ENCODE results near the gene XRCC3.
"Not testable (repeated sequence)": the region's sequence is repeated elsewhere in the genome, so short reads cannot be mapped to it uniquely, and the experiment has no call there.

XRCC3 gene

GRCh38 chr14:103667671-103668070 lies 47.6 kb downstream of the XRCC3 start:
- DNase-seq (ENCODE audit: low read depth) = no peak

GRCh38 chr14:103663506-103663905 lies 51.7 kb downstream of the XRCC3 start:
- no peak for DNase-seq (ENCODE audit: low read depth)

GRCh38 chr14:103662591-103662990 lies 52.7 kb downstream of the XRCC3 start:
- DNase-seq (ENCODE audit: low read depth) = no peak

GRCh38 chr14:103662029-103662428 lies 53.2 kb downstream of the XRCC3 start:
- no peak for DNase-seq (ENCODE audit: low read depth)

- DNase-seq (ENCODE audit: low read depth) = no peak
Observed at GRCh38 chr14:103659631-103660030, 55.6 kb downstream of the XRCC3 start.

- no peak for DNase-seq (ENCODE audit: low read depth)
Observed at GRCh38 chr14:103657471-103657870, 57.8 kb downstream of the XRCC3 start.

GRCh38 chr14:103656756-103657133 lies 58.5 kb downstream of the XRCC3 start:
- no peak for DNase-seq (ENCODE audit: low read depth)

GRCh38 chr14:103656031-103656755 lies 59.1 kb downstream of the XRCC3 start:
- DNase-seq (ENCODE audit: low read depth) = no peak

- no peak for DNase-seq (ENCODE audit: low read depth)
Observed at GRCh38 chr14:103654619-103655018, 60.6 kb downstream of the XRCC3 start.

- no peak for DNase-seq (ENCODE audit: low read depth)
Observed at GRCh38 chr14:103653805-103654204, 61.4 kb downstream of the XRCC3 start.

GRCh38 chr14:103653336-103653735 lies 61.9 kb downstream of the XRCC3 start:
- not testable (repeated sequence) for DNase-seq (ENCODE audit: low read depth)

- no peak for DNase-seq (ENCODE audit: low read depth)
Observed at GRCh38 chr14:103652806-103653205, 62.4 kb downstream of the XRCC3 start.

GRCh38 chr14:103651585-103651984 lies 63.7 kb downstream of the XRCC3 start:
- no peak for DNase-seq (ENCODE audit: low read depth)

- no peak for DNase-seq (ENCODE audit: low read depth)
Observed at GRCh38 chr14:103650213-103650612, 65.0 kb downstream of the XRCC3 start.

- no peak for DNase-seq (ENCODE audit: low read depth)
Observed at GRCh38 chr14:103649001-103649400, 66.2 kb downstream of the XRCC3 start.

Data from activated T-cell treated with anti-CD3 and anti-CD28 coated beads for 48 hours (primary cell).